UCSD-AML1 (cell line): Measurements from ENCODE around the gene EXD3.

Experiments
- DNase-seq: peaks from one replicate; lab custom pipeline; 2025; ENCODE audit not compliant: unreplicated experiment; lab: John Stamatoyannopoulos, UW

The EXD3 gene

DNA sequence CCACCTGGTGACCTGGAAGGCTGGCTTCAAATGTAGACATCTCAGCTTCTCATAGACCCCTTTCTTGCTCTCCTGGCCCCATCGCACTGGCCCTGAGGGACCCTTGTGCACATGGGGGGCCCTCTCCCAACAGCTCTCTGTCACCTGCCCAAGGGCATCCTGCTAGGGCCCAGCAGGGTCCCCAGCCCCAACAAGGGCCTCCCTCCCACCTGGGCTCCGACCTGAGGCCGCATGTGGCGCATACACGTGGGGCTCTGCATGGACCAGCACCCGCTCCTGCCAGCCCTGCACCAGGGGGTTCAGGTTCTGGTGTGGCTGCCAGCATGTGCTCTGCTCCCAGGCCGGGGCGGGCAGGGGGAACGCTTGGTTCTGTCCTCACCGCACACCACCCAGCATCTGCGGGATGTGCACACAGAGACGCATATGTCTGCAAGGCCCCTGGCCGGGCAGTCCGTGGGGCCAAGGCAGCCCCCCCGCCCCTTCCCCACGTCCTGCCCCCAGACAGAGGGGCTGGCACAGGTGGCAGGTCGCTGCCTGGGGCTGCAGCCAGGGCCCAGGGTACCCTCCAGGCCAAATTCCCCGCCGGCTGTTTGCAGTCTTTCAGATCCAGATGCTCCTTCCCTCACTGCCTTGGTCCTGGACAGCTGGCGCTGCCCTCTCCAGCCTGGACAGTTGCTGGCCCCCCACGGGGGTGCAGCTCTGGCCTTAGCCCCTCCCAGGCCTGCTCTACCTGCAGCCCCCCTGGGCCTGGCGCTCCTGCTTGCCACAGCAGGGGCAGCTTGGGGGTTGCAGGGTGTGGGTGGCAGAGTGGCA is 103.0 kb downstream of the EXD3 start:
- DNase-seq: no peak

- no peak for DNase-seq
These were observed 103.8 kb downstream of the EXD3 start for GRCh38 chr9:137319011-137319738.

- no peak for DNase-seq
These were observed 104.4 kb downstream of the EXD3 start for GRCh38 chr9:137318602-137319001.

GRCh38 chr9:137317718-137318511 is 105.0 kb downstream of the EXD3 start:
- DNase-seq: no peak

GRCh38 chr9:137317021-137317717 is 105.8 kb downstream of the EXD3 start:
- DNase-seq: no peak

GRCh38 chr9:137316012-137316981 is 106.7 kb downstream of the EXD3 start:
- DNase-seq: no peak

GRCh38 chr9:137315581-137316011 is 107.4 kb downstream of the EXD3 start:
- no peak for DNase-seq

GRCh38 chr9:137314561-137315560 is 108.1 kb downstream of the EXD3 start:
- DNase-seq: no peak

DNA sequence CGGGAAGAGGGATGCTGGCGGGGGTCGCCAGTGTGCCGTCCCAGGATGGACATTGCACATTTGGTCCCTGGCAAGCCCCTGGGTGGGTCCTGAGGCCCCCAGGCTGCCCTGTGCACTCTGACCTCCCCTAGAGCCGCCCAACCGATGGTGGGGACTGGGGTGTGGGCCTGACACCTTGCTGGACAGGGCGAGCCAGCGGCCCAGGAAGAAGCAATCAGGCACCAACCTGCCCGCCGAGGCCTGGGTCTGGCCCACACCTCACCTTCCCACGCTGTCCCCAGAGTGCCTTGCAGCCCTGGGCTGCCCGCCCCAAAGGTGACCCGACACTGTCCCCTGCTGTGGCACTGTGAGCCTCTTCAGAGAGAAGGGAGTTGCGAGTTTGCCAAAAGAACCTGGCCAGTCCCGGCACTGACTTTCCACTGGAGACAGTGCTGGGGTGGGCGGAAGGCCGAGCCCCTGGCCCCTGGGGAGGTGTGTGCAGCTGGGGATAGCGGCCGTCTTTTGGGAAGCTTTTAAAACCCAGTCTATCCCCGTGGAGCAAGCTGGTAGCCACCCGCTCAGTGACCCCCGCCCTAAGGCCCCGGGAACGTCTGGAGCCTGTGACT is 108.9 kb downstream of the EXD3 start:
- no peak for DNase-seq

- no peak for DNase-seq
These were observed 109.5 kb downstream of the EXD3 start for GRCh38 chr9:137313326-137313936.

DNA sequence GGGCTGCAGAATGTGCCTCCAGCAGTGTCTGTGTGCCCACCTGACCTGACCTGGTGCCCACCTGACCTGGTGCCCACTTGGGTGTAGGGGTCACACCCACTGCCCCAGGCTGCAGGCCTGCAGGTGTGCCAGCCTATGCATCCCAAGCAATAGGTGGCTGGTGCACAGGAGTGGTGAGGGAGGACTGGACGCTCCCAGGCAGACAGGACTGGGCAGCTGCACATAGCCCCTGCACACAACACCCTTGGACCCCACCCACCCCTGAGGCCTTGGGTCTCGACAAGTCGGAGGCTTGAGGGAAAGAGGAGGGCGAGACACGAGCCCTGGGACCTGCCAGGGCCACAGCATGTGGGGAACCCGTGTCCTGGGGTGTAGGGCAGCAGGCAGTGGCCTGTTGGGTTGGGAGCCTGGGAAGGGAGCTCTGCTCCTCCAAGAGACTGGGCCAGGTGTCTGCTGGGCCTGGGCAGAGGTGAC is 110.1 kb downstream of the EXD3 start:
- DNase-seq: no peak

DNA sequence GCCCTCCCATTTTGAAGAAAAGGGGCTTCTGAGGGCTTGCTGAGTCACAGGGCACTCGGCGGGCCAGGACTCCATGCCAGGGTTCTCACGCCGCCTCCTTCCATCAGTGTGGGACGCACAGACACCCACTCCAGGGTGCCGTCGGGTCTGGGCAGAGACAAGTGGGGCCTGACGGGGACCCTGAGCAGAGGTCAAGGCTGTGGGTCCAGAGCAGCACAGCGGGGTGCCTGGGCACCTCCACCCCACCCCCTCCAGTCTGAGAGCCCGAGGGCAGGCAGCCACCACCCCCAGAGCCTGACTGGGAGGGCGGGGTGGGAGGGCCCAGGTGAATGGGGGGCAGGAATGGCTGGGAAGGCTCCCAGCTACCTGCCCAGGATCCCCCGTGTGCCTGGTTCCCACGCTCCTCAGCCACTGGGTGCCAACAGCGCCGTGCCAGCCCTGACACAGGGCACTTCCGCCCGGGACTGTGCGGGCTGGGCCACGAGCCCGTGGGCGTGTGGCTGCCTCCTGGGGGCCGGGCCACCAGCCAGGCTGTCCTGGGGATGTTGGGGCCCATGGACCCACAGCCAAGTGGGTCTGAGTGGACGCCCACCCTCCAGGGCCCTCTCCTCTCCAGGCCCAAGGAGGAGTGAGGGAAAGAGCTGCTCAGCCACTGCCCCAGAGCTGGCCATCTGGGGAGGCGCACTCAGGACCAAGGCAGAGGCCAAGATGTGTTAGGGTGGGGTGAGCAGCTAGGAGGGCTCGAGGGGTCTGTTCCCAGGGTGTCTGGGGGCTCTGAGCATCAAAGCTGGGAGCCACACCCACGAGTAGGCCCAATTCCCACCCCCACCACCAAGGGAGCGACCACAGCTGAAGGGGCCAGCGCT is 110.7 kb downstream of the EXD3 start:
- no peak for DNase-seq

- DNase-seq: no peak
These were observed 111.6 kb downstream of the EXD3 start for GRCh38 chr9:137311171-137311985.

- no peak for DNase-seq
These were observed 112.5 kb downstream of the EXD3 start for GRCh38 chr9:137310189-137311052.
